Hepatocyte (in vitro differentiated cells): ENCODE measurements around the gene APOL4.

Experiments used
- CTCF ChIP-seq: fragments of 200-600 bp; sonication (generic); IDR thresholded peaks from 2 replicates; pipeline ENCODE4 v1.5.1; 2016; ENCODE audit warnings: antibody characterized with exemption, mild to moderate bottlenecking; ENCODE audit not compliant: poor library complexity
- EZH2 ChIP-seq: fragments of 200-600 bp; sonication (generic); IDR thresholded peaks from 2 replicates; pipeline ENCODE4 v1.6.1; 2016; ENCODE audit warnings: antibody characterized with exemption, mild to moderate bottlenecking, borderline replicate concordance

DNA sequence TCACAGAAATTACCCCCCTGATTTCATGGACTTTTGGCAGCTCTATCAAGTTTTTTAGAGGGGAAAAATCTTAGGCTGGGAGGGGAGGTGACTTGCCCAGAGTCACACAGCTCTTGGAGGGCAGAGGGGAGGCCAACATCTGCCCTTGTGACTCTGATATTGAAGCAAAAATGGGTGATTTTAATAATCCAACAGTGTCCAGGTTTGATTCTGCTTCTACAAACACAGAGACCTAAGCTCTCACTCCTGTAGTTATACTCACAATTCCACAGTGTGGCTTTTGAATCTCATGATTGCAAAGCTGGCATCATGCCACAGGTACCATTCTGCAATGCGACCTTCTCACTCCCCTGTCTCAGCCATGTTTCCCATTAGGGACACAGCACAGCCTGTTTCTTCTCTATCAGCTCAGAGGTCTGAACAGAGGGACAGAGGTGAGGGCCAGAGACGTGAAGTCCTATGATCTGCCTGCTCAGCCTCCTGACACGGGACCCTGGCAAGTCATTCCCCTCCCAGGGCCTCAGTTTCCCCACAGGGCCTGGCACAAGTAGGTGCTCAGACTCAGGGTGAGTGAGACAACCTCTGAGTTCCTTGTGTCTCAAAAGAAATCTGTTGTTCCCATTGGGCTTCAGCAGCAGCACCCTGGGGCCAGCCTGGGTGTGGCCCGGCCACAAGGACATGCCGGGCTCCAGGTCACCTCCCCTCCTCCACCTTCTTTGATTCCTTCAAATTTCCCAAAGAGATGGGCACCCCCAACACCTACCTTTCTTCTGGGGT lies 37.0 kb upstream of the APOL4 start:
- TF ChIP-seq CTCF: no peak
- TF ChIP-seq EZH2: no peak
